Heart left ventricle (tissue), 16 donors: Measurements from ENCODE around the gene TPD52L1. TPM values are rescaled to one million over a fixed set of nuclear protein-coding genes. Genes with fewer than 3 reads are reported as not detected.

Experiments used
- ATAC-seq, 4 donors: fragments of 200-7000 bp; cut with Tn5 transposase; one replicate each; pipeline ENCODE4 v1.9.1; 2020 to 2022; ENCODE audit warnings: moderate library complexity in 4 of 4, mild to moderate bottlenecking in 3 of 4, moderate number of reproducible peaks in 1 of 4
- DNase-seq, 5 donors: peaks; one replicate each; pipeline ENCODE4 v3.0.0-alpha.2; 2020
- H3K27ac ChIP-seq, 12 donors: fragments of 200-600 bp; sonication (generic) in 4 of 12; one replicate each; pipeline versions ENCODE4 v1.5.0 to v1.8.0; 2016 to 2022; ENCODE audit warnings: mild to moderate bottlenecking in 2 of 12
- H3K27me3 ChIP-seq, 9 donors: fragments of 200-600 bp; sonication (generic) in 2 of 9; one replicate each; pipeline versions ENCODE4 v1.5.1 to v1.8.0; 2016 to 2022; ENCODE audit warnings: mild to moderate bottlenecking in 3 of 9
- H3K36me3 ChIP-seq, 9 donors: fragments of 200-600 bp; sonication (generic) in 2 of 9; one replicate each; pipeline versions ENCODE4 v1.5.0 to v1.8.0; 2018 to 2022; ENCODE audit warnings: mild to moderate bottlenecking in 2 of 9
- H3K4me1 ChIP-seq, 12 donors: fragments of 200-600 bp; sonication (generic) in 4 of 12; one replicate each; pipeline versions ENCODE4 v1.5.0 to v1.8.0; 2016 to 2022; ENCODE audit warnings: mild to moderate bottlenecking in 3 of 12
- H3K4me3 ChIP-seq, 12 donors: fragments of 200-600 bp; sonication (generic) in 4 of 12; one replicate each; pipeline versions ENCODE4 v1.5.0 to v1.8.0; 2017 to 2022; ENCODE audit warnings: mild to moderate bottlenecking in 9 of 12, moderate library complexity in 4 of 12
- H3K9me3 ChIP-seq, 12 donors: fragments of 200-600 bp; sonication (generic) in 4 of 12; one replicate each; pipeline versions ENCODE4 v1.5.0 to v1.8.0; 2016 to 2022; ENCODE audit warnings: mild to moderate bottlenecking in 1 of 12
- CTCF ChIP-seq, 12 donors: fragments of 200-600 bp; sonication (generic) in 4 of 12; IDR thresholded peaks; one replicate each; pipeline versions ENCODE4 v1.5.0 to v1.8.0; 2018 to 2022; ENCODE audit warnings: antibody characterized with exemption in 12 of 12, mild to moderate bottlenecking in 5 of 12
- POLR2A ChIP-seq, 2 donors: fragments of 450-650 bp; IDR thresholded peaks; one replicate each; pipeline ENCODE4 v1.6.1; 2017; ENCODE audit warnings: antibody characterized with exemption in 2 of 2, mild to moderate bottlenecking in 2 of 2, moderate library complexity in 2 of 2
- WGBS, 4 donors: extraction: QIAGEN DNeasy Blood & Tissue Kit in 2 of 4; methylation state at CpG; one replicate each; pipeline versions ENCODE4 v1.1.5 to v1.1.7; 2013 to 2018; 5-methylcytosine and 5-hydroxymethylcytosine counted together
- intact Hi-C, 10 donors: fragments of 100-400 bp; cut with DNase I; formaldehyde crosslinking; loops; one replicate each; pipeline versions ENCODE4 v1.11.1 to v1.14.2; 2022
- polyA plus RNA-seq, 2 donors: library from polyadenylated mRNA; stranded (reverse); fragments of 200-250 nt; gene quantifications; one replicate each; pipeline ENCODE4 v1.2.3, GENCODE V29; 2013
- total RNA-seq, 9 donors: library from RNA; depleted of rRNA in 2 of 9; stranded (reverse); fragments of >200 nt in 2 of 9; fragmentation: NEBNext Ultra II Directional in 3 of 9; extraction: Animal tissue kit (Norgen Biotek cat#: 25700) in 3 of 9; gene quantifications; one replicate each; pipeline versions ENCODE4 v1.1.0 to v1.2.4, GENCODE V29; 2016 to 2023
- donor health status: ischemic (EF 13 %, LVEDD 7.1; RV severe dilation, severe dysfunction).
- donor health status: healthy with polysubstance abuse.
- donor health status: DM: no; HTN: yes; CAD: no.
- donor health status: DM: no; HTN: no; CAD: no.
- donor health status: ischemic (EF 25% LVEDD 6.9; RV normal size, moderate dysfunction).
- donor health status: ischemic (EF 25% LVEDD 5.7; RV mildly dilated, moderate dysfunction).
- donor health status: healthy.
- donor health status: DM: yes; HTN: yes; CAD: no.
- donor health status: ischemic (EF 35%, LVEDD 5.7; RV mildly dilated, moderate dysfunction).
- donor health status: nonischemic (EF 11% LVEDD 7.7; RV severe dilation, severe dysfunction).
- donor health status: DM: yes; HTN: yes; CAD: no.
- donor health status: PGD.
- donor health status: ischemic (EF 29% LVEDD 5.4; RV normal size, mild dysfunction).
- donor health status: nonischemic (EF 23%, LVEDD 6.1; RV moderate dilation, normal function).

The TPD52L1 gene
- total and polyA plus RNA-seq, 11 donors, result 13.0 to 146 (median 69.2) TPM

DNA sequence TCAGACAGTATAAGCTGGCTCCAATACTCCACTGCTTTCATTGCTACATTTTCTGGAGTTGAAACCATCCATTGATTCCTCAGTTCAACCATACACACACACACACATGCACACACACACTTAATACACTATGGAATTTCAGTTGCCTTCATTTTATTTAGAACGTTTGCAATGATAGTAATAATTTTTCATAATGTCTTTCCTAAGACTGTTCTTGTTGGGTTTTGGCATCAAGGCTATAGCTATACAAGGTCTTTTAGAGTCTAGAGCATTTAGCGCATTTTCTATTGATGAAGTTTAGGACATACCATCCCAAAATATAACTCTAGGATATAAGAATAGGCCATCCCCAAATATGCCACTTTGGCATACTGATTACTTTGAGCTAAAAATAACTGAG, 15.5 kb upstream of the TPD52L1 start:
- H3K9me3 ChIP-seq, result peaks cover 0 to under 1% (median 0%) of the 10 kb centered on the region in 12 donors
- H3K36me3 ChIP-seq, result no peaks in the 10 kb centered on the region
- DNase-seq (no peak), ATAC-seq (no peak)
- no peak overlapping the region for H3K4me3 ChIP-seq
- no peak overlapping the region for H3K27ac ChIP-seq
- no peaks in the 10 kb centered on the region for H3K27me3 ChIP-seq
- intact Hi-C loops, result no loop called here
- 73 to 89% (median 82%) methylated on average over 2 of the region's 2 CpGs for WGBS, 4 donors
- no peaks in the 10 kb centered on the region for H3K4me1 ChIP-seq
- TF ChIP-seq POLR2A (IDR thresholded peaks at IDR 0.05) (no peak), CTCF (IDR thresholded peaks at IDR 0.05) (no peak)

DNA sequence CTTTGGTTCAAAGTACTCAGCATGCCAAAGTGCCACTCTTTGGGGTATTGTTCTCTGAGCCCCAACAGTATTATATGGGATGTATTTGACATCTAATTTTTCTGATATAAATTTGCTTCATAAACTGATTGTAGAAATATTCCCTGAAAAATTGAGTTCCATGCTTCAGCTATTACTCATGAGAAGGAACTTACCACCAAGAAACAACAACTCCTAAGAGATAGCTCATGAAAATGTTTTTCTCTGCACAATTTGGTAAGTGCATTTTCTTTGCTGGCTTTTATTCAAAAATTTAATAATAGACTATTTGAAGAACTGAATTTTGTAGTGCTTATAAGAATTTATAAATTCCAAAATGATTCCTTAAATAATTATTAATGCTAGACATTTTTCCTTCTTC, 12.8 kb upstream of the TPD52L1 start:
- H3K4me1 ChIP-seq, result no peaks in the 10 kb centered on the region
- H3K36me3 ChIP-seq, result no peaks in the 10 kb centered on the region
- intact Hi-C loops, result loop anchor here in 1 of 10 donors (10.0 kb wide), 1 partner anchor 624 kb away; no protein-coding TSS in a partner anchor
- H3K27me3 ChIP-seq, result no peaks in the 10 kb centered on the region
- no peak for TF ChIP-seq CTCF (IDR thresholded peaks at IDR 0.05)
- DNase-seq (no peak), ATAC-seq (no peak)
- H3K27ac ChIP-seq, result no peak overlapping the region
- H3K9me3 ChIP-seq, result peaks cover 0 to 3% (median 0%) of the 10 kb centered on the region in 12 donors
- no peak overlapping the region for H3K4me3 ChIP-seq

GRCh38 chr6:125142618-125143017, 11.0 kb upstream of the TPD52L1 start:
- WGBS, 4 donors, result 88 to 96% (median 94%) methylated on average over 2 of the region's 2 CpGs
- TF ChIP-seq CTCF (IDR thresholded peaks at IDR 0.05), result no peak
- TF ChIP-seq POLR2A (IDR thresholded peaks at IDR 0.05), result no peak
- Histone ChIP-seq H3K9me3 (peaks cover 0 to 3% (median 0%) of the 10 kb centered on the region in 12 donors), H3K27ac (no peak overlapping the region), H3K36me3 (no peaks in the 10 kb centered on the region), H3K27me3 (no peaks in the 10 kb centered on the region), H3K4me1 (no peaks in the 10 kb centered on the region), H3K4me3 (no peak overlapping the region)
- DNase-seq, result no peak
- ATAC-seq, result no peak
- intact Hi-C loops, result loop anchor here in 1 of 10 donors (10.0 kb wide), 1 partner anchor 622 kb away; no protein-coding TSS in a partner anchor

- DNase-seq, result no peak
- Histone ChIP-seq H3K4me1 (peaks cover 0 to 7% (median 0%) of the 10 kb centered on the region in 12 donors), H3K36me3 (no peaks in the 10 kb centered on the region), H3K4me3 (no peak overlapping the region), H3K9me3 (peaks cover 0 to 3% (median 0%) of the 10 kb centered on the region in 12 donors), H3K27me3 (no peaks in the 10 kb centered on the region), H3K27ac (no peak overlapping the region)
- intact Hi-C loops, result loop anchor here in 1 of 10 donors (10.0 kb wide), 1 partner anchor 620 kb away; no protein-coding TSS in a partner anchor
- ATAC-seq, result peak in 1 of 4 donors; percentile 71
- 69 to 77% (median 71%) methylated on average over 1 of the region's 1 CpG for WGBS, 4 donors
- no peak for TF ChIP-seq CTCF (IDR thresholded peaks at IDR 0.05)
Measured at GRCh38 chr6:125144822-125145221, 8.8 kb upstream of the TPD52L1 start.
